ENCODE data around the gene RUBCN.
"Not testable (repeated sequence)": the region's sequence is repeated elsewhere in the genome, so short reads cannot be mapped to it uniquely, and the experiment has no call there.

GRCh38 chr3:197665142-197665491 lies 71.6 kb downstream of the RUBCN start:
- TF ChIP-seq CTCF (IDR thresholded peaks at IDR 0.05; ENCODE audit: borderline replicate concordance, extremely low read depth, low read length, poor library complexity, severe bottlenecking); EZH2 (IDR thresholded peaks at IDR 0.05; ENCODE audit: borderline replicate concordance, low read depth, low read length, severe bottlenecking): not testable (repeated sequence)

Data from DND-41 (cell line).